Ascending aorta (tissue), 2 donors: ENCODE measurements around the gene RBM17. TPM values are rescaled to one million over a fixed set of nuclear protein-coding genes. Genes with fewer than 3 reads are reported as not detected.
"Not testable (repeated sequence)": the region's sequence is repeated elsewhere in the genome, so short reads cannot be mapped to it uniquely, and the experiment has no call there.

Experiments
- DNase-seq, 2 donors: peaks; one replicate each; pipeline ENCODE4 v3.0.0-alpha.2; 2019; ENCODE audit warnings: low spot score in 2 of 2
- H3K27ac ChIP-seq, 2 donors: fragments of 200-600 bp; sonication (generic); one replicate each; pipeline ENCODE4 v1.5.1; 2016 to 2017; ENCODE audit warnings: mild to moderate bottlenecking in 1 of 2
- H3K27me3 ChIP-seq: fragments of 200-600 bp; sonication (generic); one replicate; pipeline ENCODE4 v1.5.1; 2017
- H3K36me3 ChIP-seq, 2 donors: fragments of 200-600 bp; sonication (generic); one replicate each; pipeline ENCODE4 v1.5.1; 2016
- H3K4me1 ChIP-seq, 2 donors: fragments of 200-600 bp; sonication (generic); one replicate each; pipeline ENCODE4 v1.5.1; 2016 to 2017; ENCODE audit warnings: mild to moderate bottlenecking in 1 of 2
- H3K4me3 ChIP-seq, 2 donors: fragments of 200-600 bp; sonication (generic); one replicate each; pipeline ENCODE4 v1.5.1; 2016 to 2017; ENCODE audit warnings: mild to moderate bottlenecking in 1 of 2
- H3K9me3 ChIP-seq, 2 donors: fragments of 200-600 bp; sonication (generic); one replicate each; pipeline ENCODE4 v1.5.1; 2016
- intact Hi-C: fragments of 100-400 bp; cut with DNase I; formaldehyde crosslinking; loops from one replicate; pipeline ENCODE4 v1.15.1; 2023
- total RNA-seq: library from RNA; depleted of rRNA; stranded (reverse); fragments of >200 nt; gene quantifications from one replicate; pipeline ENCODE4 v1.1.0, GENCODE V29; 2016
- TF ChIP-seq, protein P1 (sequence below), 3 experiments: fragments of 200-600 bp in 2 of 3; fragments of 450-650 bp in 1 of 3; sonication (generic) in 2 of 3; IDR thresholded peaks; one replicate each; pipeline ENCODE4 v1.5.1; 2016 to 2019; ENCODE audit warnings: antibody characterized with exemption in 3 of 3, mild to moderate bottlenecking in 1 of 3, moderate library complexity in 1 of 3

RBM17 gene
- total RNA-seq, 1 donor from 2014 or later = 22.7 TPM

DNA sequence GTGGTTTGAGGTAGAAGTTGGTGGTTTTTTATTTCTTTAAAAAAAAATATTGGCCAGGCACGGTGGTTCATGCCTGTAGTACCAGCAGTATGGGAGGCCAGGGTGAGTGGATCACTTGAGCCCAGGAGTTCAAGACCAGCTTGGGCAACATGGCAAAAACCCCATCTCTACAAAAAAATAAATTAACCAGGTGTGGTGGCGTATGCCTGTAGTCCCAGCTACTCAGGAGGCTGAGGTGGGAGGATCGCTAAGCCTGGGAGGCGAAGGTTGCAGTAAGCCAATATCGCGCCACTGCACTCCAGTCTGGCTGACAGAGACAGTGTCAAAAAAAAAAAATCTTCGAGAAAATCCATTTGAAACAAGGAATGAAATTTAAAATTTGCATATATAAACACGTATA is 27.8 kb upstream of the RBM17 start:
- H3K4me1 ChIP-seq = no peaks in the 10 kb centered on the region
- no peak overlapping the region for H3K4me3 ChIP-seq
- DNase-seq = no peak
- H3K9me3 ChIP-seq = no peaks in the 10 kb centered on the region
- intact Hi-C loops = no loop called here
- TF ChIP-seq, protein P1, sequence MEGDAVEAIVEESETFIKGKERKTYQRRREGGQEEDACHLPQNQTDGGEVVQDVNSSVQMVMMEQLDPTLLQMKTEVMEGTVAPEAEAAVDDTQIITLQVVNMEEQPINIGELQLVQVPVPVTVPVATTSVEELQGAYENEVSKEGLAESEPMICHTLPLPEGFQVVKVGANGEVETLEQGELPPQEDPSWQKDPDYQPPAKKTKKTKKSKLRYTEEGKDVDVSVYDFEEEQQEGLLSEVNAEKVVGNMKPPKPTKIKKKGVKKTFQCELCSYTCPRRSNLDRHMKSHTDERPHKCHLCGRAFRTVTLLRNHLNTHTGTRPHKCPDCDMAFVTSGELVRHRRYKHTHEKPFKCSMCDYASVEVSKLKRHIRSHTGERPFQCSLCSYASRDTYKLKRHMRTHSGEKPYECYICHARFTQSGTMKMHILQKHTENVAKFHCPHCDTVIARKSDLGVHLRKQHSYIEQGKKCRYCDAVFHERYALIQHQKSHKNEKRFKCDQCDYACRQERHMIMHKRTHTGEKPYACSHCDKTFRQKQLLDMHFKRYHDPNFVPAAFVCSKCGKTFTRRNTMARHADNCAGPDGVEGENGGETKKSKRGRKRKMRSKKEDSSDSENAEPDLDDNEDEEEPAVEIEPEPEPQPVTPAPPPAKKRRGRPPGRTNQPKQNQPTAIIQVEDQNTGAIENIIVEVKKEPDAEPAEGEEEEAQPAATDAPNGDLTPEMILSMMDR (IDR thresholded peaks at IDR 0.05) = no peak
- no peaks in the 10 kb centered on the region for H3K36me3 ChIP-seq
- no peaks in the 10 kb centered on the region for H3K27me3 ChIP-seq
- no peak overlapping the region for H3K27ac ChIP-seq

DNA sequence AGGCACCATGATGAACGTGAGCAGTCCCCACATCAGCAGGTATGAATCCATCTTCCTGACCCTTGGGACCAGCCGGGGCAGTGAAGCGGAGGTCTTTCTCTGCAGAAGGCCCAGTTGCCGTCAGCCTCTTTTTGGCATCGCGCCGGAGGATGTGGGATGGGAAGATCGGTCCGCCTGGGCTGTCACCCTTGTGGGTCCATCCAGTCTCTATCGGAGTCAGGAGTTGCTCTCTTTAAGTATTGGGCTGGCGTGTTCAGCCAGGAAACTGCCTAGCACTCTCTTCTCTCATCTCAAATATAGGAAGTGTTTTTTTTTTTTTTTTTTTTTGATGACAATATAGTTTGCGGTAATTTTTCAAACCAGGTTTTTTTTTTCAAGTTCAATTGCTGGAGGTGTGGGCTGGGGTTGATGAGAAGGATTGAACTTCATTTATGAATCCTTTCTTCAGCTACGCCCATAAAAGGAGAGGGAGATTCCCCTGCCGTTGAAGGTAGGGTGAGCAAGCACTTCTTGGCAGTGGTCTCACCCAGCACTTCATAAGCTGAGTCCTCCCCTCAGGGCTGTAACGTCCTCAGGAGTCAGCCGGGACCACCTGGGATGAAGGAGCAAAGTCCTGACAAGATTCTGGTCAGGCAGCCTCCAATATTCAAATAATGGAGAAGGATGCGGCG is 26.6 kb upstream of the RBM17 start, which contains the start of gene IL2RA:
Gene IL2RA (minus strand): TSS at position 267 of the 671 bp plus-strand sequence. CDS start 216 bp downstream, at position 51.
- no peak within 1 kb of the TSS for H3K27ac ChIP-seq
- H3K27me3 ChIP-seq = no peaks in the 10 kb centered on the region
- DNase-seq = peak in 1 of 2 donors; percentile 52
- TF ChIP-seq, protein P1 (IDR thresholded peaks at IDR 0.05) = no peak
- H3K36me3 ChIP-seq = no peaks in the 10 kb centered on the region
- H3K4me3 ChIP-seq = peak within 1 kb of the TSS in 1 of 2 donors; percentile 7
- intact Hi-C loops = no loop called here
- H3K9me3 ChIP-seq = no peaks in the 10 kb centered on the region
- H3K4me1 ChIP-seq = no peaks in the 10 kb centered on the region

DNA sequence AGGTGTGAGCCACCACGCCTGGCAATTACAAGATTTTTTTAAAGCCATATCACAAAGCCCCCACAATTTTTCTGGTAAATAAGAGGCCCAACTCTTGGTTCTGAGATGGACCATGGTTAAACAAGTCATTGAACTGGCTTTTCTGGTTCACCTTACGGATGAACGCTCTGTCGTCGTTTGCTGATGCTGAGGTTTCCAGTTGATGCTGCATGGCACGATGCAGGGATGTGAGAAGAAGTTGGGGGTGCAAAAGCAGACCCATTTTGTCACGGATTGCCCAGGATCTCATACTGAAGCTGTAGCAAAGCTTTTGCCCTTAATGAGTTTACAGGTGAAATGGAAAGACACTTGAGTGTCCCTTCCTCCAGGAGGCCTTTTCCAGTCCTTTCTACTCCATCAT is 24.7 kb upstream of the RBM17 start:
- no peaks in the 10 kb centered on the region for H3K27me3 ChIP-seq
- DNase-seq = no peak
- intact Hi-C loops = no loop called here
- no peaks in the 10 kb centered on the region for H3K4me1 ChIP-seq
- TF ChIP-seq, protein P1 (IDR thresholded peaks at IDR 0.05) = no peak
- H3K4me3 ChIP-seq = no peak overlapping the region
- no peaks in the 10 kb centered on the region for H3K36me3 ChIP-seq
- no peak overlapping the region for H3K27ac ChIP-seq
- H3K9me3 ChIP-seq = no peaks in the 10 kb centered on the region

DNA sequence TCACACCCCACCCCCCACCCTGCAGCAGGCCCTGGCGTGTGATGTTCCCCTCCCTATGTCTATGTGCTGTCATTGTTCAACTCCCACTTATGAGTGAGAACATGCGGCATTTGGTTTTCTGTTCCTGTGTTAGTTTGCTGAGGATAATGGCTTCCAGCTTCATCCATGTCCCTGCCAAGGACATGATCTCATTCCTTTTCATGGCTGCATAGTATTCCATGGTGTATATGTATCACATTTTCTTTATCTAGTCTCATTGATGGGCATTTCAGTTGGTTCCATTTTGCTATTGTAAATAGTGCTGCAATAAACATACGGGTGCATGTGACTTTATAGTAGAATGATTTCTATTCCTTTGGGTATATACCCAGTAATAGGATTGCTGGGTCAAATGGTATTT is 24.1 kb upstream of the RBM17 start:
- DNase-seq, intact Hi-C loops, H3K27ac ChIP-seq: not testable (repeated sequence)

DNA sequence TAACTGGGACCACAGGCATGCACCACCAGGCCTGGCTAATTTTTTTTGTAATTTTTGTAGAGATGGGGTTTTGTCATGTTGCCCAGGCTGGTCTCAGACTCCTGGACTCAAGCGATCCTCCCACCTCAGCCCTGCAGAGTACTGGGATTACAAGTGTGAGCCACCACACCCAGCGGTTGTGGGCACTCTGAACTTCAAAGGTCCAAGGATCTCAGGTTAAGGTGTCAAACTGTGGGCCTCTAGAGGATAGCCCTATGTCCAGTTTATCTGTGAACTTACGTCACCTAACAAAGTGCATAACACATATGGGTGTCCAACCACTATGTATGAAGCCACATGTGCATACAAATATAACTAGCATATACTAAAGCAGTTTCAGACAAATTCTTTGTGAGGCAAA is 23.4 kb upstream of the RBM17 start:
- Histone ChIP-seq H3K9me3 (no peaks in the 10 kb centered on the region), H3K36me3 (no peaks in the 10 kb centered on the region), H3K4me1 (no peaks in the 10 kb centered on the region), H3K27me3 (no peaks in the 10 kb centered on the region), H3K27ac (no peak overlapping the region), H3K4me3 (no peak overlapping the region)
- intact Hi-C loops = no loop called here
- no peak for DNase-seq
- TF ChIP-seq, protein P1 (IDR thresholded peaks at IDR 0.05) = no peak

More for the DNA sequence above, 24.1 kb upstream of the RBM17 start:
- not testable (repeated sequence) for H3K36me3 ChIP-seq, H3K9me3 ChIP-seq, H3K4me1 ChIP-seq, H3K4me3 ChIP-seq, H3K27me3 ChIP-seq

DNA sequence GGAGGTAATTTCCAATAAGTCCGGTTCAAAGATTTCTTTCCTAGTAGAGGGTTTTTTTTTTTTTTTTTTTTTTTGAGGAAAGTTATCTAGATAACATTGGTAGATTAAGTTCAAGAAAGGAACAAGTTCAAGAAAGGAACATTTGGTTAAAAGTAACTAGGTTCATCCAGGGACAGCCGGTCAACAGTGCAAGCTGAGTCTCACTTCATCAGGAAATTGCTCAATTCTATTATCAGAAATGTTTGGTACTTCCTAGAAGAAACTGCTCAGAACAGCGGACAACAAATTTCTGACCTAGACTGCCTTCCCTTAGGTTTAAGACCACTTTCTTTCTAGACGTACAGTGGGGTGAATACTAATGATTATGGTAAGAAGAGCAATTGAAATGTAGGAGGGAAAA is 23.0 kb upstream of the RBM17 start:
- intact Hi-C loops = no loop called here
- H3K27me3 ChIP-seq = no peaks in the 10 kb centered on the region
- no peaks in the 10 kb centered on the region for H3K4me1 ChIP-seq
- peak in 1 of 2 donors; percentile 53 for DNase-seq
- TF ChIP-seq, protein P1 (IDR thresholded peaks at IDR 0.05) = no peak
- no peaks in the 10 kb centered on the region for H3K9me3 ChIP-seq
- no peaks in the 10 kb centered on the region for H3K36me3 ChIP-seq
- no peak overlapping the region for H3K27ac ChIP-seq
- no peak overlapping the region for H3K4me3 ChIP-seq
